Endothelial cell of umbilical vein (primary cell): Measurements from ENCODE around the gene HSPA9.

Source experiments
- CTCF ChIP-seq, 2 donors: IDR thresholded peaks; 1 replicate in 1 of 2; 2 replicates in 1 of 2; pipeline ENCODE4 v1.5.1; 2011; ENCODE audit warnings: low read length in 2 of 2, mild to moderate bottlenecking in 2 of 2, moderate library complexity in 2 of 2, control low read depth in 1 of 2, inconsistent platforms in 1 of 2, low read depth in 1 of 2; ENCODE audit not compliant: insufficient read depth in 1 of 2; ENCODE audit errors: extremely low read depth in 1 of 2
- EZH2 ChIP-seq: IDR thresholded peaks from 2 replicates; pipeline ENCODE4 v1.6.1; 2012; ENCODE audit warnings: borderline replicate concordance, low read depth, mild to moderate bottlenecking, moderate library complexity, low read length, inconsistent platforms; ENCODE audit not compliant: severe bottlenecking
- POLR2A ChIP-seq: IDR thresholded peaks from 2 replicates; pipeline ENCODE4 v1.6.1; 2012; ENCODE audit warnings: low read depth, mild to moderate bottlenecking, control low read depth, low read length

DNA sequence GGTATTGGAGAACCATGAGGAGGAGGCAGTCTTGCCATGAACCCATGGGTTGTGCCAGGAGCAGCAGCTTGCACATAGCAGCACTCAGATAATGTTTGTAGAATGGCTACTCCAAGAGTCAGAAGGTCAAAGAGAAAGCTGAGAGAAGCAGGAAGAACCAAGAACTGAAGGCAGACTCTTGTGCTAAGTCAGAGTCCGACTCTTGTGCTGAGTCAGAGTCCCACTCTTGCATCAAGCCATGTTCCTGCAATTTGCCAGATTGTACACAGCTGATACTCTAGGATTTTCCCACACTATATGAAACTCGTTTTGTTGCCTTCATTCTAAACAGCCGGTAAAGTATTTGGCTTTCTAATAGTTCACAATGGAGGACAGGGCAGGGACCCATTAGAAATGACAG lies 26.2 kb upstream of the HSPA9 start:
- TF ChIP-seq EZH2 (no peak), CTCF (IDR thresholded peaks at IDR 0.05; ENCODE audit: extremely low read depth in 1 of 2, insufficient read depth in 1 of 2, low read depth in 1 of 2, low read length in 2 of 2) (no peak), POLR2A (no peak)
